Measurements from ENCODE around the gene ABTB1. TPM values are rescaled to one million over a fixed set of nuclear protein-coding genes. Genes with fewer than 3 reads are reported as not detected.
A peak's percentile ranks its signal among the peaks of the same experiment; 100 is the strongest.

ABTB1 gene
- total RNA-seq, 1 experiment from 2014 or later: 12.5 TPM

- TF ChIP-seq NR2C2 (CRISPR knock-in tag; IDR thresholded peaks at IDR 0.05) (peak; percentile 64), MLX (CRISPR knock-in tag; IDR thresholded peaks at IDR 0.05) (no peak), NFYB (CRISPR knock-in tag; conservative IDR thresholded peaks at IDR 0.05; ENCODE audit: low read depth) (peak; percentile 71), IRF2 (CRISPR knock-in tag; IDR thresholded peaks at IDR 0.05; ENCODE audit: borderline replicate concordance, low read depth) (no peak), ESRRA (CRISPR knock-in tag; IDR thresholded peaks at IDR 0.05; ENCODE audit: borderline replicate concordance) (peak; percentile 88), ZSCAN18 (CRISPR knock-in tag; IDR thresholded peaks at IDR 0.05) (no peak), RELA (CRISPR knock-in tag; IDR thresholded peaks at IDR 0.05; ENCODE audit: borderline replicate concordance) (peak; percentile 90; the same call in 1 of the 2 replicates), EMX1 (CRISPR knock-in tag; IDR thresholded peaks at IDR 0.05) (no peak), SP1 (CRISPR knock-in tag; conservative IDR thresholded peaks at IDR 0.05) (peak; percentile 79), TEAD4 (CRISPR knock-in tag; IDR thresholded peaks at IDR 0.05) (0 out of 2 replicates have a peak, but pooled peaks have one; percentile 29), NFE2L1 (CRISPR knock-in tag; IDR thresholded peaks at IDR 0.05) (peak; percentile 94; the same call in 1 of the 2 replicates), GABPB1 (CRISPR knock-in tag; IDR thresholded peaks at IDR 0.05) (0 out of 2 replicates have a peak, but pooled peaks have one; percentile 27), ZNF396 (CRISPR knock-in tag; IDR thresholded peaks at IDR 0.05; ENCODE audit: borderline replicate concordance) (no peak), FOXJ3 (CRISPR knock-in tag; IDR thresholded peaks at IDR 0.05; ENCODE audit: borderline replicate concordance) (no peak), ZNF232 (CRISPR knock-in tag; IDR thresholded peaks at IDR 0.05) (peak; percentile 89), MYBL2 (CRISPR knock-in tag; IDR thresholded peaks at IDR 0.05) (peak; percentile 62; the same call in 1 of the 2 replicates), ZNF138 (CRISPR knock-in tag; conservative IDR thresholded peaks at IDR 0.05) (peak; percentile 86; the same call in 1 of the 2 replicates), FOXK1 (CRISPR knock-in tag; IDR thresholded peaks at IDR 0.05) (no peak), CREM (CRISPR knock-in tag; IDR thresholded peaks at IDR 0.05) (peak; percentile 75; the same call in 1 of the 2 replicates), ATF2 (CRISPR knock-in tag; IDR thresholded peaks at IDR 0.05; ENCODE audit: borderline replicate concordance, low read depth) (peak; percentile 64; the same call in 1 of the 2 replicates), ARID4B (CRISPR knock-in tag; IDR thresholded peaks at IDR 0.05; ENCODE audit: borderline replicate concordance) (peak; percentile 76; the same call in 1 of the 2 replicates), ZNF671 (CRISPR knock-in tag; IDR thresholded peaks at IDR 0.05) (no peak), NR1H2 (CRISPR knock-in tag; IDR thresholded peaks at IDR 0.05) (no peak), HMGA2 (CRISPR knock-in tag; IDR thresholded peaks at IDR 0.05) (no peak)
- TF ChIP-seq, protein P1, sequence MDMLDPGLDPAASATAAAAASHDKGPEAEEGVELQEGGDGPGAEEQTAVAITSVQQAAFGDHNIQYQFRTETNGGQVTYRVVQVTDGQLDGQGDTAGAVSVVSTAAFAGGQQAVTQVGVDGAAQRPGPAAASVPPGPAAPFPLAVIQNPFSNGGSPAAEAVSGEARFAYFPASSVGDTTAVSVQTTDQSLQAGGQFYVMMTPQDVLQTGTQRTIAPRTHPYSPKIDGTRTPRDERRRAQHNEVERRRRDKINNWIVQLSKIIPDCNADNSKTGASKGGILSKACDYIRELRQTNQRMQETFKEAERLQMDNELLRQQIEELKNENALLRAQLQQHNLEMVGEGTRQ (CRISPR knock-in tag; IDR thresholded peaks at IDR 0.05): no peak
- TF ChIP-seq, protein P2, sequence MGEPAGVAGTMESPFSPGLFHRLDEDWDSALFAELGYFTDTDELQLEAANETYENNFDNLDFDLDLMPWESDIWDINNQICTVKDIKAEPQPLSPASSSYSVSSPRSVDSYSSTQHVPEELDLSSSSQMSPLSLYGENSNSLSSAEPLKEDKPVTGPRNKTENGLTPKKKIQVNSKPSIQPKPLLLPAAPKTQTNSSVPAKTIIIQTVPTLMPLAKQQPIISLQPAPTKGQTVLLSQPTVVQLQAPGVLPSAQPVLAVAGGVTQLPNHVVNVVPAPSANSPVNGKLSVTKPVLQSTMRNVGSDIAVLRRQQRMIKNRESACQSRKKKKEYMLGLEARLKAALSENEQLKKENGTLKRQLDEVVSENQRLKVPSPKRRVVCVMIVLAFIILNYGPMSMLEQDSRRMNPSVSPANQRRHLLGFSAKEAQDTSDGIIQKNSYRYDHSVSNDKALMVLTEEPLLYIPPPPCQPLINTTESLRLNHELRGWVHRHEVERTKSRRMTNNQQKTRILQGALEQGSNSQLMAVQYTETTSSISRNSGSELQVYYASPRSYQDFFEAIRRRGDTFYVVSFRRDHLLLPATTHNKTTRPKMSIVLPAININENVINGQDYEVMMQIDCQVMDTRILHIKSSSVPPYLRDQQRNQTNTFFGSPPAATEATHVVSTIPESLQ (CRISPR knock-in tag; IDR thresholded peaks at IDR 0.05): no peak
- TF ChIP-seq, protein P3, sequence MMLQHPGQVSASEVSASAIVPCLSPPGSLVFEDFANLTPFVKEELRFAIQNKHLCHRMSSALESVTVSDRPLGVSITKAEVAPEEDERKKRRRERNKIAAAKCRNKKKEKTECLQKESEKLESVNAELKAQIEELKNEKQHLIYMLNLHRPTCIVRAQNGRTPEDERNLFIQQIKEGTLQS (CRISPR knock-in tag; conservative IDR thresholded peaks at IDR 0.05): no peak
- TF ChIP-seq, protein P4, sequence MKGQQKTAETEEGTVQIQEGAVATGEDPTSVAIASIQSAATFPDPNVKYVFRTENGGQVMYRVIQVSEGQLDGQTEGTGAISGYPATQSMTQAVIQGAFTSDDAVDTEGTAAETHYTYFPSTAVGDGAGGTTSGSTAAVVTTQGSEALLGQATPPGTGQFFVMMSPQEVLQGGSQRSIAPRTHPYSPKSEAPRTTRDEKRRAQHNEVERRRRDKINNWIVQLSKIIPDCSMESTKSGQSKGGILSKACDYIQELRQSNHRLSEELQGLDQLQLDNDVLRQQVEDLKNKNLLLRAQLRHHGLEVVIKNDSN (CRISPR knock-in tag; IDR thresholded peaks at IDR 0.05): peak; percentile 65; the same call in 1 of the 2 replicates
Observed at GRCh38 chr3:127628788-127629466, 43.8 kb upstream of the ABTB1 start, which contains the start of gene PODXL2 (continued).
